ENCODE results near the gene SMR3A.

Gene SMR3A

GRCh38 chr4:70360460-70360859 is at the start of gene SMR3A:
Gene SMR3A (plus strand): TSS chr4:70360760. CDS start chr4:70362116, 1,356 bp downstream.
- no peak for DNase-seq

- no peak for DNase-seq
These were observed 46.8 kb upstream of the SMR3A start for GRCh38 chr4:70313736-70314135.

- no peak for DNase-seq
These were observed 44.6 kb upstream of the SMR3A start for GRCh38 chr4:70315928-70316327.

GRCh38 chr4:70326052-70326451 is 34.5 kb upstream of the SMR3A start:
- DNase-seq: no peak

GRCh38 chr4:70334681-70335080 is 25.9 kb upstream of the SMR3A start, which contains the start of gene CABS1:
Gene CABS1 (plus strand): TSS chr4:70334981. CDS start chr4:70335040, 59 bp downstream.
- no peak for DNase-seq

- no peak for DNase-seq
These were observed 24.5 kb upstream of the SMR3A start for GRCh38 chr4:70336043-70336442.

GRCh38 chr4:70337886-70338420 is 22.6 kb upstream of the SMR3A start:
- DNase-seq: no peak

GRCh38 chr4:70356185-70356584 is 4.4 kb upstream of the SMR3A start:
- no peak for DNase-seq

- no peak for DNase-seq
These were observed 1.4 kb upstream of the SMR3A start for GRCh38 chr4:70359115-70359661.

- no peak for DNase-seq
These were observed 3.4 kb downstream of the SMR3A start for GRCh38 chr4:70364002-70364401.

- no peak for DNase-seq
These were observed 4.9 kb downstream of the SMR3A start for GRCh38 chr4:70365479-70365878.

GRCh38 chr4:70367813-70368212 is 7.3 kb downstream of the SMR3A start:
- no peak for DNase-seq

GRCh38 chr4:70371987-70372386 is 11.4 kb downstream of the SMR3A start:
- no peak for DNase-seq

GRCh38 chr4:70372760-70373159 is 12.2 kb downstream of the SMR3A start:
- DNase-seq: no peak

GRCh38 chr4:70380578-70380977 is 20.0 kb downstream of the SMR3A start:
- no peak for DNase-seq

GRCh38 chr4:70382691-70383181 is 22.2 kb downstream of the SMR3A start, which contains the start of gene SMR3B:
Gene SMR3B (plus strand): TSS chr4:70383131. CDS start chr4:70384511, 1,380 bp downstream.
- DNase-seq: no peak

- no peak for DNase-seq
These were observed 31.7 kb downstream of the SMR3A start for GRCh38 chr4:70392057-70392776.

GRCh38 chr4:70397580-70397979 is 37.0 kb downstream of the SMR3A start, which contains the start of gene OPRPN:
Gene OPRPN (plus strand): TSS chr4:70397940. CDS start chr4:70399286, 1,346 bp downstream.
- no peak for DNase-seq

GRCh38 chr4:70399319-70399718 is 38.8 kb downstream of the SMR3A start:
- DNase-seq: no peak

- DNase-seq: no peak
These were observed 42.2 kb downstream of the SMR3A start for GRCh38 chr4:70402762-70403161.

- no peak for DNase-seq
These were observed 45.2 kb downstream of the SMR3A start for GRCh38 chr4:70405765-70406164.

Data from activated effector memory CD4-positive, alpha-beta T cell treated with anti-CD3 and anti-CD28 coated beads, Interleukin-2, amount 50 U/mL, for 16 hours (primary cell).